H1 (cell line): Measurements from ENCODE around the gene BANF1. TPM values are rescaled to one million over a fixed set of nuclear protein-coding genes. Genes with fewer than 3 reads are reported as not detected.

Experiments
- CTCF ChIA-PET: fragments of 300-600 bp; sonication (Branson Sonifier 250); formaldehyde crosslinking; loops from one replicate; lab custom pipeline; 2021; ENCODE audit not compliant: partially characterized antibody; lab: Charles Lee
- POLR2A ChIA-PET: fragments of 300-600 bp; sonication (Branson Sonifier 250); formaldehyde crosslinking; loops from one replicate; lab custom pipeline; 2021; ENCODE audit warnings: inconsistent platforms; ENCODE audit not compliant: partially characterized antibody; lab: Charles Lee
- DNase-seq, 2 experiments: peaks; one replicate each; pipeline versions ENCODE4 v3.0.0 to v3.0.0-alpha.2; 2010 to 2022; ENCODE audit warnings: low spot score in 2 of 2, low read depth in 1 of 2, mixed read lengths in 1 of 2
- FAIRE-seq: peaks from 2 replicates; lab custom pipeline; 2011; peaks lifted over from hg19 to GRCh38; lab: Jason Lieb, UNC
- H2AFZ ChIP-seq: 2 replicates; pipeline ENCODE4 v1.8.1; 2012; ENCODE audit warnings: low read length, inconsistent platforms
- H2AK5ac ChIP-seq: 2 replicates; pipeline ENCODE4 v1.6.1; 2013; ENCODE audit warnings: low read depth, low read length
- H2BK120ac ChIP-seq: replicated peaks from 2 replicates; pipeline ENCODE3; 2013; ENCODE audit warnings: low read depth, low read length, inconsistent platforms
- H2BK12ac ChIP-seq: 2 replicates; pipeline ENCODE4 v1.6.1; 2013; ENCODE audit warnings: low read depth, low read length
- H2BK15ac ChIP-seq: 2 replicates; pipeline ENCODE4 v1.6.1; 2013; ENCODE audit warnings: low read length
- H2BK20ac ChIP-seq: 2 replicates; pipeline ENCODE4 v1.6.1; 2013; ENCODE audit warnings: low read length
- H2BK5ac ChIP-seq: 2 replicates; pipeline ENCODE4 v1.6.1; 2013; ENCODE audit warnings: low read depth, low read length
- H3K14ac ChIP-seq: 2 replicates; pipeline ENCODE4 v1.6.1; 2013; ENCODE audit warnings: inconsistent platforms; ENCODE audit not compliant: insufficient read length
- H3K18ac ChIP-seq: 2 replicates; pipeline ENCODE4 v1.6.1; 2013; ENCODE audit warnings: low read length; ENCODE audit errors: extremely low read depth
- H3K23ac ChIP-seq: 2 replicates; pipeline ENCODE4 v1.6.1; 2013; ENCODE audit warnings: inconsistent platforms; ENCODE audit not compliant: insufficient read length
- H3K23me2 ChIP-seq: 2 replicates; pipeline ENCODE4 v1.6.1; 2013; ENCODE audit warnings: low read depth, low read length
- H3K27ac ChIP-seq: 2 replicates; pipeline ENCODE4 v1.6.1; 2011; ENCODE audit warnings: low read depth, low read length, inconsistent platforms
- H3K27me3 ChIP-seq, 4 experiments: replicated peaks in 1 of 4; 1 replicate in 1 of 4; 2 replicates in 3 of 4; pipeline versions ENCODE4 v1.6.1 to v1.8.1; 2011 to 2013; ENCODE audit warnings: low read length in 3 of 4, mild to moderate bottlenecking in 3 of 4, inconsistent platforms in 2 of 4, mixed read lengths in 2 of 4, moderate library complexity in 1 of 4; ENCODE audit not compliant: control insufficient read depth in 3 of 4, insufficient read depth in 3 of 4; ENCODE audit errors: extremely low read depth in 1 of 4
- H3K36me3 ChIP-seq, 4 experiments: 2 replicates each; pipeline versions ENCODE4 v1.6.1 to v1.8.1; 2011 to 2013; ENCODE audit warnings: mild to moderate bottlenecking in 4 of 4, low read length in 3 of 4, moderate library complexity in 2 of 4, control low read depth in 1 of 4, inconsistent platforms in 1 of 4; ENCODE audit not compliant: insufficient read depth in 4 of 4, control insufficient read depth in 2 of 4
- H3K4ac ChIP-seq: replicated peaks from 2 replicates; pipeline ENCODE3; 2013; ENCODE audit warnings: low read length, low read depth, mixed read lengths, inconsistent platforms; ENCODE audit not compliant: insufficient read length
- H3K4me1 ChIP-seq, 4 experiments: replicated peaks in 1 of 4; 1 replicate in 1 of 4; 2 replicates in 3 of 4; pipeline versions ENCODE4 v1.6.1 to v1.8.1; 2011 to 2013; ENCODE audit warnings: low read length in 3 of 4, inconsistent platforms in 2 of 4, mixed read lengths in 1 of 4; ENCODE audit not compliant: insufficient read depth in 4 of 4, control insufficient read depth in 3 of 4
- H3K4me2 ChIP-seq, 2 experiments: 2 replicates each; pipeline versions ENCODE4 v1.6.1 to v1.8.1; 2011 to 2013; ENCODE audit warnings: low read depth in 2 of 2, low read length in 2 of 2, control low read depth in 1 of 2, inconsistent platforms in 1 of 2, mild to moderate bottlenecking in 1 of 2; ENCODE audit not compliant: insufficient read depth in 1 of 2
- H3K4me3 ChIP-seq, 4 experiments: fragments of 200-600, 300-600 bp in 1 of 4; sonication (generic), shearing (Covaris generic), sonication (Bioruptor Twin) in 1 of 4; 2 replicates each; pipeline versions ENCODE4 v1.5.1 to v1.8.1; 2011 to 2016; ENCODE audit warnings: low read length in 4 of 4, low read depth in 3 of 4, control low read depth in 2 of 4, inconsistent platforms in 2 of 4, mild to moderate bottlenecking in 2 of 4, mixed read lengths in 1 of 4, moderate library complexity in 1 of 4; ENCODE audit not compliant: insufficient read depth in 2 of 4; ENCODE audit errors: extremely low read depth in 1 of 4
- H3K56ac ChIP-seq: replicated peaks from 2 replicates; pipeline ENCODE3; 2013; ENCODE audit warnings: low read depth, mild to moderate bottlenecking, mixed read lengths, low read length, inconsistent platforms; ENCODE audit not compliant: insufficient read length
- H3K79me1 ChIP-seq: 2 replicates; pipeline ENCODE4 v1.6.1; 2013; ENCODE audit warnings: low read depth, low read length, control low read depth
- H3K79me2 ChIP-seq, 2 experiments: 2 replicates each; pipeline versions ENCODE4 v1.6.1 to v1.8.1; 2012 to 2013; ENCODE audit warnings: low read length in 2 of 2, mild to moderate bottlenecking in 2 of 2, inconsistent platforms in 1 of 2; ENCODE audit not compliant: insufficient read depth in 2 of 2, control insufficient read depth in 1 of 2
- H3K9ac ChIP-seq, 4 experiments: replicated peaks in 1 of 4; 1 replicate in 1 of 4; 2 replicates in 3 of 4; pipeline versions ENCODE4 v1.6.1 to v1.8.1; 2011 to 2013; ENCODE audit warnings: low read depth in 3 of 4, low read length in 3 of 4, control low read depth in 2 of 4, mild to moderate bottlenecking in 2 of 4, moderate library complexity in 2 of 4, inconsistent platforms in 1 of 4; ENCODE audit errors: extremely low read depth in 1 of 4
- H3K9me3 ChIP-seq, 2 experiments: 2 replicates each; pipeline versions ENCODE4 v1.6.1 to v1.8.1; 2012 to 2013; ENCODE audit warnings: mild to moderate bottlenecking in 2 of 2, moderate library complexity in 2 of 2, control low read depth in 1 of 2, inconsistent platforms in 1 of 2, low read depth in 1 of 2, low read length in 1 of 2, mixed read lengths in 1 of 2; ENCODE audit not compliant: insufficient read depth in 2 of 2
- H4K20me1 ChIP-seq, 2 experiments: replicated peaks in 1 of 2; 2 replicates each; pipeline versions ENCODE3 to v1.8.1; 2011 to 2013; ENCODE audit warnings: inconsistent platforms in 2 of 2, low read length in 2 of 2, mild to moderate bottlenecking in 1 of 2; ENCODE audit not compliant: insufficient read depth in 2 of 2, control insufficient read depth in 1 of 2
- H4K5ac ChIP-seq: 2 replicates; pipeline ENCODE4 v1.6.1; 2013; ENCODE audit warnings: low read length, low read depth, mixed read lengths, inconsistent platforms; ENCODE audit not compliant: insufficient read length
- H4K8ac ChIP-seq: 2 replicates; pipeline ENCODE4 v1.8.0; 2013; ENCODE audit warnings: mild to moderate bottlenecking, moderate library complexity, low read length, inconsistent platforms; ENCODE audit not compliant: insufficient read depth; ENCODE audit errors: extremely low read depth
- H4K91ac ChIP-seq: replicated peaks from 2 replicates; pipeline ENCODE3; 2013; ENCODE audit warnings: low read length, mixed read lengths, inconsistent platforms; ENCODE audit not compliant: insufficient read length
- ASH2L ChIP-seq: fragments of 200-600, 300-600 bp; sonication (generic); IDR thresholded peaks from one replicate; pipeline ENCODE4 v1.7.1; 2017; ENCODE audit warnings: low read length
- BCL11A ChIP-seq, 2 experiments: IDR thresholded peaks; one replicate each; pipeline ENCODE4 v1.6.1; 2011; ENCODE audit warnings: low read depth in 2 of 2, low read length in 2 of 2, mild to moderate bottlenecking in 2 of 2
- HDAC2 ChIP-seq, 2 experiments: fragments of 300-600 bp in 1 of 2; sonication (generic) in 1 of 2; IDR thresholded peaks; 2 replicates each; pipeline ENCODE4 v1.6.1; 2011 to 2012; ENCODE audit warnings: low read depth in 2 of 2, low read length in 2 of 2, mild to moderate bottlenecking in 2 of 2, moderate library complexity in 2 of 2, borderline replicate concordance in 1 of 2, inconsistent platforms in 1 of 2
- NANOG ChIP-seq: IDR thresholded peaks from 2 replicates; pipeline ENCODE4 v1.6.1; 2011; ENCODE audit warnings: low read length, low read depth, mild to moderate bottlenecking, inconsistent platforms; ENCODE audit not compliant: insufficient read depth, poor library complexity, severe bottlenecking
- SIX5 ChIP-seq: IDR thresholded peaks from 2 replicates; pipeline ENCODE4 v1.6.1; 2011; ENCODE audit warnings: mild to moderate bottlenecking, low read depth, low read length
- SRF ChIP-seq: IDR thresholded peaks from 2 replicates; pipeline ENCODE4 v1.6.1; 2011; ENCODE audit warnings: mild to moderate bottlenecking, low read depth, low read length, moderate library complexity
- TAF1 ChIP-seq: IDR thresholded peaks from 2 replicates; pipeline ENCODE4 v1.6.1; 2011; ENCODE audit warnings: mild to moderate bottlenecking, low read depth, low read length
- TEAD4 ChIP-seq: IDR thresholded peaks from 2 replicates; pipeline ENCODE4 v1.6.1; 2012; ENCODE audit warnings: low read depth, low read length, inconsistent platforms, mixed read lengths
- YY1 ChIP-seq: IDR thresholded peaks from 2 replicates; pipeline ENCODE4 v1.6.1; 2011; ENCODE audit warnings: low read depth, mild to moderate bottlenecking, low read length
- WGBS, 2 experiments: shearing (Covaris generic) in 1 of 2; methylation state at CpG; one replicate each; pipeline versions ENCODE4 v1.1.6 to v1.1.7; 2013 to 2015; ENCODE audit warnings: low lambda C conversion rate in 2 of 2, mixed read lengths in 2 of 2, inconsistent platforms in 1 of 2, low coverage in 1 of 2, missing lambda C conversion rate in 1 of 2; ENCODE audit not compliant: insufficient replicate concordance in 2 of 2, insufficient coverage in 1 of 2, insufficient read length in 1 of 2; ENCODE audit errors: extremely low coverage in 1 of 2, missing lambda C conversion rate in 1 of 2; 5-methylcytosine and 5-hydroxymethylcytosine counted together
- polyA plus RNA-seq, 7 experiments: library from polyadenylated mRNA; depleted of rRNA in 3 of 7; stranded (reverse) in 5 of 7; unstranded in 2 of 7; fragments of >200 nt in 5 of 7; fragments of 200-250 nt in 2 of 7; gene quantifications; 1 replicate in 5 of 7; 2 replicates in 1 of 7; 4 replicates in 1 of 7; pipeline versions ENCODE4 v1.2.1 to v1.2.3, GENCODE V29; 2011 to 2013; ENCODE audit warnings: missing spikeins in 2 of 7, mixed read lengths in 2 of 7
- total RNA-seq: library from RNA; stranded (reverse); fragmentation: NEBNext Ultra II Directional; extraction: Animal tissue kit (Norgen Biotek cat#: 25700); gene quantifications from 2 replicates; pipeline ENCODE4 v1.2.1, GENCODE V29; 2021
- TF ChIP-seq, protein P1 (sequence below), 3 experiments: IDR thresholded peaks; 1 replicate in 2 of 3; 2 replicates in 1 of 3; pipeline versions ENCODE4 v1.5.1 to v1.6.1; 2011; ENCODE audit warnings: low read length in 3 of 3, mild to moderate bottlenecking in 3 of 3, inconsistent platforms in 2 of 3, low read depth in 1 of 3, moderate library complexity in 1 of 3; ENCODE audit not compliant: insufficient read depth in 1 of 3; ENCODE audit errors: control extremely low read depth in 1 of 3

Gene BANF1
- total and polyA plus RNA-seq, 2 of the 8 experiments (the other 6 are each of a cell fraction or from before 2014, with no cell fraction given), result 330 to 467 TPM

DNA sequence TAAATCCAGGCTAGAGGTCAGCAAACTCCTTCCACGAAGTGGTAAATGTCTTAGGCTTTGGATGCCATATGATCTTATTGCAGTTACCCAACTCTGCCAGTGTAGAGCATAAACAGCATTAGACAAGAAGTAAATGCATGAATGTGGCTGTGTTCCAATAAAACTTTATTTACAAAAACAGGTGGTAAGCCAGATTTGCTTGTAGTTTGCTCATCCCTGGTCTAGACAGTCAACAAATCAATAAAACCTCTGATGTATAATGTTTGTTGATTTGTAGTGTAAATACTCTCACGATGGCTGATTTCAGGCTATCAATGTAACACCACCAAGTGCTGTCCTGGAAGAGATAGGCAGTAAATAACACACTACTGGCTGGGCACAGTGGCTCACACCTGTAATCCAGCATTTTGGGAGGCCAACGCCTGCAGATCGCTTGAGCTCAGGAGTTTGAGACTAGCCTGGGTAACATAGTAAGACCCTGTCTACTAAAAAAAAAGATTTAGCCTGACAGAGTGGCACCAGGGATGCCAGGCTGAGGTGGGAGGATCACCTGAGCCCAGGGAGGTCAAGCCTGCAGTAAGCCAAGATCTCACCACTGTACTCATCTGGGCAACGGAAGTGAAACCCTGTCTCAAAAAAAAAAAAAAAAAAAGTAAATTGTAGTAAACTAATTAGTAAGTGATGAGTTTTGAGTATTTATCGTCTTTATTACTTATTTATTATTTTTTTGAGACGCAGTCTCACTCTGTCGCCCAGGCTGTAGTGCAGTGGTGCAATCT lies 30.8 kb downstream of the BANF1 start:
- WGBS, 2 experiments, result 92% methylated on average over 7 of the region's 8 CpGs; no CpG with 5 or more reads in 1 of the 2 experiments
- TF ChIP-seq SIX5 (no peak), ASH2L (no peak), SRF (no peak), YY1 (no peak), TAF1 (no peak), TEAD4 (no peak), NANOG (no peak), BCL11A (IDR thresholded peaks at IDR 0.05; ENCODE audit: low read depth in 2 of 2, low read length in 2 of 2) (no peak), HDAC2 (IDR thresholded peaks at IDR 0.05; ENCODE audit: borderline replicate concordance in 1 of 2, low read depth in 2 of 2, low read length in 2 of 2) (no peak)
- TF ChIP-seq, protein P1, sequence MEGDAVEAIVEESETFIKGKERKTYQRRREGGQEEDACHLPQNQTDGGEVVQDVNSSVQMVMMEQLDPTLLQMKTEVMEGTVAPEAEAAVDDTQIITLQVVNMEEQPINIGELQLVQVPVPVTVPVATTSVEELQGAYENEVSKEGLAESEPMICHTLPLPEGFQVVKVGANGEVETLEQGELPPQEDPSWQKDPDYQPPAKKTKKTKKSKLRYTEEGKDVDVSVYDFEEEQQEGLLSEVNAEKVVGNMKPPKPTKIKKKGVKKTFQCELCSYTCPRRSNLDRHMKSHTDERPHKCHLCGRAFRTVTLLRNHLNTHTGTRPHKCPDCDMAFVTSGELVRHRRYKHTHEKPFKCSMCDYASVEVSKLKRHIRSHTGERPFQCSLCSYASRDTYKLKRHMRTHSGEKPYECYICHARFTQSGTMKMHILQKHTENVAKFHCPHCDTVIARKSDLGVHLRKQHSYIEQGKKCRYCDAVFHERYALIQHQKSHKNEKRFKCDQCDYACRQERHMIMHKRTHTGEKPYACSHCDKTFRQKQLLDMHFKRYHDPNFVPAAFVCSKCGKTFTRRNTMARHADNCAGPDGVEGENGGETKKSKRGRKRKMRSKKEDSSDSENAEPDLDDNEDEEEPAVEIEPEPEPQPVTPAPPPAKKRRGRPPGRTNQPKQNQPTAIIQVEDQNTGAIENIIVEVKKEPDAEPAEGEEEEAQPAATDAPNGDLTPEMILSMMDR (IDR thresholded peaks at IDR 0.05; ENCODE audit: control extremely low read depth in 1 of 3, insufficient read depth in 1 of 3, low read depth in 1 of 3, low read length in 3 of 3), result no peak

More for the DNA sequence above, 30.8 kb downstream of the BANF1 start:
- Histone ChIP-seq H3K4ac (no peak overlapping the region), H3K56ac (no peak overlapping the region), H4K5ac (no peak overlapping the region), H2AFZ (no peak overlapping the region), H2BK120ac (no peak overlapping the region), H3K4me1 (no peaks in the 10 kb centered on the region), H3K23ac (no peak overlapping the region), H3K79me1 (no peaks in the 10 kb centered on the region), H4K20me1 (no peaks in the 10 kb centered on the region), H4K91ac (no peak overlapping the region), H2BK20ac (no peak overlapping the region), H3K23me2 (0 out of 2 replicates have a peak, but pooled peaks cover 2% of the 10 kb centered on the region), H3K9me3 (peaks cover 6 to 8% of the 10 kb centered on the region in 2 experiments), H3K18ac (no peak overlapping the region), H3K27ac (no peak overlapping the region), H4K8ac (no peak overlapping the region), H2BK5ac (no peak overlapping the region), H3K27me3 (no peaks in the 10 kb centered on the region), H2BK12ac (no peak overlapping the region), H3K9ac (no peak overlapping the region; a peak in 1 of 7 replicates), H3K79me2 (no peaks in the 10 kb centered on the region), H3K14ac (no peak overlapping the region), H2AK5ac (no peak overlapping the region), H3K4me2 (no peak overlapping the region), H3K4me3 (no peak overlapping the region), H2BK15ac (no peak overlapping the region), H3K36me3 (no peaks in the 10 kb centered on the region)
- POLR2A ChIA-PET, result no interaction called here
- no peak for FAIRE-seq
- no peak for DNase-seq
- CTCF ChIA-PET, result interaction anchor here (2.0 to 7.1 kb wide), 2 partner anchors 10 to 12 kb away, joined by 7 to 39 read pairs; no protein-coding TSS in a partner anchor
